ENCODE results near the gene TEF. TPM values are rescaled to one million over a fixed set of nuclear protein-coding genes. Genes with fewer than 3 reads are reported as not detected.

The TEF gene, protein sequence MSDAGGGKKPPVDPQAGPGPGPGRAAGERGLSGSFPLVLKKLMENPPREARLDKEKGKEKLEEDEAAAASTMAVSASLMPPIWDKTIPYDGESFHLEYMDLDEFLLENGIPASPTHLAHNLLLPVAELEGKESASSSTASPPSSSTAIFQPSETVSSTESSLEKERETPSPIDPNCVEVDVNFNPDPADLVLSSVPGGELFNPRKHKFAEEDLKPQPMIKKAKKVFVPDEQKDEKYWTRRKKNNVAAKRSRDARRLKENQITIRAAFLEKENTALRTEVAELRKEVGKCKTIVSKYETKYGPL
- total RNA-seq, result 1 to 10 TPM; 3.0 to 3.8 TPM

DNA sequence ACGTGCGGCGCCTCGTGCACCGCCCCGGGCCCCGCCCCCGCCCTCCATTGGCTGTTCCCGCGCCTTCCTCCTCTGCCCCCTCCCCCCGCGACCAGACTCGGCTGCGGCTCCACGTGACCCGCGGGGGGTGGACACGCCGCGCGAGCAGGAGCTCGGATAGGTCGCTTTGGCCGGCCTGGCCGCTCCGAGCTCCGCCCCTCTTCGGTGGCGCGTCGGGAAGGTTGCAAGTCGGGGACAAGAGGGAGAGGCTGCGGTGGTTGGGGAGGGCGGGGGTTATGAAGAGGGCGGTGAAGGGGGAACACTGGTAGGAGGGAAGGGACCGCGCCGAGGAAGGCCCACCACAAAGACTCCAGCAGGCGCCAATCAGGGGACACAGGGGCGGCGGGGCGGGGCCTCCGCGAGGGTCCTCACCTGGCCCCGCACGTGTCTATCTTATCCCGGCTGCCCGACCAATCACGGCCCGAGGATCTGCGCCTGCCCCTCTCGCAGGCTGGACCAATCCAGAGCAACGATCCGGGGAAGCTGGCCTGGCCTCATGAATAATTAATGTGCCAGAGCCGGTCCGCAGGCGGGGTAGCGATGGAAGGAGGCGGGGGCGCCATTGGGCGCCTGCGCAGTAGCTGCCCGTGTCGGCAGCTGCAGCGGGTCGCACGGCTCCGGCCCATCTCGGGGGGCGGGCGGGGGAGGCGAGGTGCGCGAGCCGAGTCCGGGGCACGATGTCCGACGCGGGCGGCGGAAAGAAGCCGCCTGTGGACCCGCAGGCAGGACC is at the start of gene TEF:
TEF (plus strand) TSS at position 614 of the 769 bp plus-strand sequence; CDS start at position 717, 103 bp downstream.

DNA sequence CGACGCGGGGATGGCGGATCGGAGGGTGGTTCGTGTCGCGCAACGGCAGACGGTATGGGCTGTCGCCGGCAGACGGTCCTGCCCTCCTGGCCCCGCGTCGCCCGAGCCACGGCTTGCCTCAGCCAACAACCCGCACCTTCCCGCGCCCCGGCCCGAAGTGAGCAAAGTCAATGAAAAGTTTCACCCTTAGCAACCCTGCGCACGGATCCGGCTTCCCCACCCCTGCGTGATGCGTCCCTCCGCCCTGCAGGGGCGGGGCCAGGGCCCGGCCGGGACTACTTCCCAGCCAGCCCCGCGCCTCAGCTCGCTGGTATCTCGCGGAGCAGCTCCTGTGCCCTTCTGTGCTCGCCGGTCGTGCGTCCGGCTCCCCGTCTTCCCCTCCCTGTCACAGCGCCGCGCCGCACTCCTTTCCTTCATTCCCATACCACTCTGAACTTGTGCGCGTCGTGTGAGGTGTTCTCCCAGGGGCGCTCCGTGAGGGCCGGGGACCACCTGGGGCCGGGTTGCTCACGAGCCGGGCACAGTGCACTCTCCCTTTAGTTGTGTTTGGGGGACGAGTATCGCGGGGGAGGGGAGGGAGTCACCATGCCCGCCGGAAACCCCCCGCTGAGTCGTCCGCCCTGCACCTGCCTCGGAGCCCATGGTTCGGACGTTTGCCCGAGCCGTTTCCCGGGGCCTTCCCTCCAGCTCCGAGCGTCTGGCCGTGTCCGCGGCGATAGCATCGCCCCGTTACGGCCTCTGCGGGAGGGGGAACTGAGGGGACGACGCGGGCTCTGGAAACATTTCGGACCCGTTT is 65.1 kb downstream of the TEF start, which contains the start of gene TOB2:
TOB2 (minus strand) TSS at position 163 of the 796 bp plus-strand sequence. CDS start 9,456 bp downstream, outside the sequence.

Small RNA genes lying within 50 kb of the gene (small RNA-seq; reads per million reads assigned to genes)
- 0 reads per million in 2 donors for gene RNU6-495P

Other genes starting within 250 kb of the TEF start
- gene L3MBTL2, start 176.6 kb upstream of the TEF start, total RNA-seq, result 10 to 100 TPM; 31.0 to 37.6 TPM
- gene CHADL, start 141.0 kb upstream of the TEF start, total RNA-seq, result under 1 TPM; 0.33 to 0.34 TPM
- 10 to 100 TPM; 49.6 to 95.2 TPM for gene RANGAP1, start 95.8 kb upstream of the TEF start, total RNA-seq
- gene ZC3H7B, start 80.4 kb upstream of the TEF start, total RNA-seq, result 10 to 100 TPM; 37.2 to 41.3 TPM
- 10 to 100 TPM; 15.5 to 17.0 TPM for gene TOB2, start 64.9 kb downstream of the TEF start, total RNA-seq
- 10 to 100 TPM; 23.1 to 51.0 TPM for gene PHF5A, start 86.8 kb downstream of the TEF start, total RNA-seq
- 10 to 100 TPM; 72.3 to 86.4 TPM for gene ACO2, start 87.2 kb downstream of the TEF start, total RNA-seq
- gene POLR3H, start 162.5 kb downstream of the TEF start, total RNA-seq, result 10 to 100 TPM; 18.2 to 33.0 TPM
- gene CSDC2, start 179.1 kb downstream of the TEF start, total RNA-seq, result not detected
- 10 to 100 TPM; 13.4 to 14.3 TPM for gene PMM1, start 207.9 kb downstream of the TEF start, total RNA-seq
- 10 to 100 TPM; 15.8 to 22.3 TPM for gene DESI1, start 239.1 kb downstream of the TEF start, total RNA-seq
- 100 to 1,000 TPM; 229 to 327 TPM for gene XRCC6, start 239.4 kb downstream of the TEF start, total RNA-seq